ENCODE data around the gene NAE1.

DNA sequence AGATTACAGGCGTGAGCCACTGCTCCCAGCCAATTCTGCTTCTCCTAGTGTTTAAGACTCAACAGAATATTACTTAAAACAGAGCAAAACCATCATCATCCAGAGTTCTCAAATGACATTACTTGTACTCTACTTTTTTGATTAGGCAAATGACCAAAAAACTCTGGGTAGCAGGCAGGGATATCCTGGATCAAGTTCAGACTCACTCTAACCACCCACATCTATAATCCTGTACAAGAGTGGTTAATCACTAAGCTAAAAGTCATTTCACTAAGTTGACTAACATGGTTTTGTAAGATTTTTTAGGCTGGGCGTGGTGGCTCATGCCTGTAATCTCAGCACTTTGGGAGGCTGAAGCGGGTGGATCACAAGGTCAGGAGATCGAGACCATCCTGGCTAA lies 6.8 kb downstream of the NAE1 start:
- TF ChIP-seq, protein P1, sequence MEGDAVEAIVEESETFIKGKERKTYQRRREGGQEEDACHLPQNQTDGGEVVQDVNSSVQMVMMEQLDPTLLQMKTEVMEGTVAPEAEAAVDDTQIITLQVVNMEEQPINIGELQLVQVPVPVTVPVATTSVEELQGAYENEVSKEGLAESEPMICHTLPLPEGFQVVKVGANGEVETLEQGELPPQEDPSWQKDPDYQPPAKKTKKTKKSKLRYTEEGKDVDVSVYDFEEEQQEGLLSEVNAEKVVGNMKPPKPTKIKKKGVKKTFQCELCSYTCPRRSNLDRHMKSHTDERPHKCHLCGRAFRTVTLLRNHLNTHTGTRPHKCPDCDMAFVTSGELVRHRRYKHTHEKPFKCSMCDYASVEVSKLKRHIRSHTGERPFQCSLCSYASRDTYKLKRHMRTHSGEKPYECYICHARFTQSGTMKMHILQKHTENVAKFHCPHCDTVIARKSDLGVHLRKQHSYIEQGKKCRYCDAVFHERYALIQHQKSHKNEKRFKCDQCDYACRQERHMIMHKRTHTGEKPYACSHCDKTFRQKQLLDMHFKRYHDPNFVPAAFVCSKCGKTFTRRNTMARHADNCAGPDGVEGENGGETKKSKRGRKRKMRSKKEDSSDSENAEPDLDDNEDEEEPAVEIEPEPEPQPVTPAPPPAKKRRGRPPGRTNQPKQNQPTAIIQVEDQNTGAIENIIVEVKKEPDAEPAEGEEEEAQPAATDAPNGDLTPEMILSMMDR (IDR thresholded peaks at IDR 0.05; ENCODE audit: insufficient read depth, low read depth, low read length) = no peak
- no peak for TF ChIP-seq EZH2 (IDR thresholded peaks at IDR 0.05; ENCODE audit: insufficient read depth, low read length)
